BE2C (cell line): Measurements from ENCODE around the gene AKAP6.

Experiments
- DNase-seq: peaks from one replicate; pipeline ENCODE4 v3.0.0-alpha.2; 2020
- H3K27me3 ChIP-seq: fragments of 250-450 bp; sonication (Bioruptor Pico); 2 replicates; pipeline ENCODE4 v1.5.1; 2020; ENCODE audit warnings: mild to moderate bottlenecking
- H3K36me3 ChIP-seq: fragments of 250-450 bp; sonication (Bioruptor Pico); 2 replicates; pipeline ENCODE4 v1.5.1; 2020; ENCODE audit warnings: mild to moderate bottlenecking
- H3K4me1 ChIP-seq: fragments of 250-450 bp; sonication (Bioruptor Pico); 2 replicates; pipeline ENCODE4 v1.5.1; 2020
- H3K4me3 ChIP-seq: 2 replicates; pipeline ENCODE4 v1.5.1; 2011; ENCODE audit warnings: low read depth, low read length
- H3K9me3 ChIP-seq: fragments of 250-450 bp; sonication (Bioruptor Pico); 2 replicates; pipeline ENCODE4 v1.5.1; 2020
- TF ChIP-seq, protein P1 (sequence below): IDR thresholded peaks from 2 replicates; pipeline ENCODE4 v1.5.1; 2012; ENCODE audit warnings: mild to moderate bottlenecking, low read depth, low read length

AKAP6 gene

DNA sequence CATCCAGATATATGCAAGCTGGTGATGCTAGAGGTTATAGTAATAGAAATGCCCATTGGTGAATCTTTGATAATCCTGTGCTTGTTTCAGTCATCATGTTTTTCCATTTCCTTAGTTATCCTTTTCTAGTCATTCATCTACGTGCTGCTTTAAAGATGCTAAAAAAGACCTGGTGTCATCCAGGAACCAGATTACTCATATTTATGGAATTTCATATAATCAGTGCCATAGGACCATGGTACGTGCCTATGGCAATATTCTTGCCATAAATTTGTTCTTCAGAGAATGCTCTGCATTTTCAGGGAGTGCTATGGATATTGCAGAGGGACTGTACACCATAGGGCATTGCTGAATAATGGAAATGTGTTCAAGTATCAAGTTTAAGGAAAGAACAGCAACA, 267.3 kb downstream of the AKAP6 start:
- H3K4me3 ChIP-seq, result no peak overlapping the region
- DNase-seq, result no peak
- no peaks in the 10 kb centered on the region for H3K9me3 ChIP-seq
- no peaks in the 10 kb centered on the region for H3K27me3 ChIP-seq
- TF ChIP-seq, protein P1, sequence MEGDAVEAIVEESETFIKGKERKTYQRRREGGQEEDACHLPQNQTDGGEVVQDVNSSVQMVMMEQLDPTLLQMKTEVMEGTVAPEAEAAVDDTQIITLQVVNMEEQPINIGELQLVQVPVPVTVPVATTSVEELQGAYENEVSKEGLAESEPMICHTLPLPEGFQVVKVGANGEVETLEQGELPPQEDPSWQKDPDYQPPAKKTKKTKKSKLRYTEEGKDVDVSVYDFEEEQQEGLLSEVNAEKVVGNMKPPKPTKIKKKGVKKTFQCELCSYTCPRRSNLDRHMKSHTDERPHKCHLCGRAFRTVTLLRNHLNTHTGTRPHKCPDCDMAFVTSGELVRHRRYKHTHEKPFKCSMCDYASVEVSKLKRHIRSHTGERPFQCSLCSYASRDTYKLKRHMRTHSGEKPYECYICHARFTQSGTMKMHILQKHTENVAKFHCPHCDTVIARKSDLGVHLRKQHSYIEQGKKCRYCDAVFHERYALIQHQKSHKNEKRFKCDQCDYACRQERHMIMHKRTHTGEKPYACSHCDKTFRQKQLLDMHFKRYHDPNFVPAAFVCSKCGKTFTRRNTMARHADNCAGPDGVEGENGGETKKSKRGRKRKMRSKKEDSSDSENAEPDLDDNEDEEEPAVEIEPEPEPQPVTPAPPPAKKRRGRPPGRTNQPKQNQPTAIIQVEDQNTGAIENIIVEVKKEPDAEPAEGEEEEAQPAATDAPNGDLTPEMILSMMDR, result no peak
- peaks cover 9% of the 10 kb centered on the region for H3K4me1 ChIP-seq
- no peaks in the 10 kb centered on the region for H3K36me3 ChIP-seq

DNA sequence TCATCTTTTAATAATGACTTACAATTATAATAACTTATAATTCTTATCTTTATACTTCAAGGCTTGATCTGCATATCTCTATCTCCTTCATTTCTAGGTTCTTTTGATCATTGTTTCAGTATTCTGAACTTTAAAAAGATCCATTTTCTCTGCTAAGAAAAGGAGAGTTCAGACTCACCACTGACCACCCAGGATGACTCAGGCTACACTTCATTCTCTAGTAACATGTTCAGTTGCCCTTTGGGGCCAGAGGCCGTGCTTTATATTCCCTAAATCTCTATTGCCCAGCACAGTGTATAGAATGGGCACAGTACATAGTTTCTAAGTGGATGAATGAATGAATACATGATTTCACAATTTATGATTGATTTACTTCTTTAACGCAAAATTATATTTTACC, 268.7 kb downstream of the AKAP6 start:
- no peak for DNase-seq
- TF ChIP-seq, protein P1, result no peak
- H3K36me3 ChIP-seq, result no peaks in the 10 kb centered on the region
- H3K27me3 ChIP-seq, result no peaks in the 10 kb centered on the region
- no peak overlapping the region for H3K4me3 ChIP-seq
- no peaks in the 10 kb centered on the region for H3K9me3 ChIP-seq
- peaks cover 9% of the 10 kb centered on the region for H3K4me1 ChIP-seq

DNA sequence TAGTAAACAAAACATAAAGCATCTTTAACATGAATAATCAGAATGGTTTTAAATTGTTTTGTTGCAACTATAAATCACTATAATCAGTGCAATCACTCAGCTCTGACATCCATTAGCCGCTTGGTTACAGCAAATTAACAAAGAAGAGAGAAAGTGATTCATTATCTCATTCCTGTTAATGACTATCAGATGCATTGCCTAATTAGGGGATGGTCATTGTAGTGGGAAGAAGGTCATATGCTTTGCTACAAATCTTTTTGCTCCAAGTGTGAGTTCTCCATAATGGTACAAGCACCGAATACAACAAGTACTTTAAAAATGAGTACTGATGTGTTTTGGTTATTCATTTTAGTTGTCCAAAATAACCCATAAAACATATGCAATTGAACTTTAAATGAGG, 272.0 kb downstream of the AKAP6 start:
- H3K27me3 ChIP-seq, result no peaks in the 10 kb centered on the region
- H3K4me1 ChIP-seq, result peaks cover 9% of the 10 kb centered on the region
- no peaks in the 10 kb centered on the region for H3K36me3 ChIP-seq
- no peak for DNase-seq
- no peaks in the 10 kb centered on the region for H3K9me3 ChIP-seq
- TF ChIP-seq, protein P1, result no peak
- H3K4me3 ChIP-seq, result no peak overlapping the region

DNA sequence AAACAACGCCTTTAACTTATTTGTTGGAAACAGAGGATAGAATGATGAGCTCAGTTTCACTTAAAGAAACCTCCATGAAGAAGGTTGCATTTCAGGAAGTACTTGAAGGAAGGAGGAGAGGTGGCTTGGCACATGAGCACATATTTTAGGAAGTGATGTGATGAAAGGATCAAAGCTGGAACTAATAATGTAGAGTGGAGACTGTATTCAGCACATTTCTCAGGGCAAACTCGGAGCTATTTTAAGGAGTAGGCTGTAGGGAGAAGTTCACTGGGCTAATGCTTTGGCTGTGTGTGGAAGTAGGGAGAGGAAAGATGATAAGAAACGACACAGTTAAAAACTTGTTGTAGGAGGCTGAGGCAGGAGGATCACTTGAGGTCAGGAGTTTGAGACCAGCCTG, 272.8 kb downstream of the AKAP6 start:
- TF ChIP-seq, protein P1, result no peak
- no peak for DNase-seq
- H3K9me3 ChIP-seq, result no peaks in the 10 kb centered on the region

DNA sequence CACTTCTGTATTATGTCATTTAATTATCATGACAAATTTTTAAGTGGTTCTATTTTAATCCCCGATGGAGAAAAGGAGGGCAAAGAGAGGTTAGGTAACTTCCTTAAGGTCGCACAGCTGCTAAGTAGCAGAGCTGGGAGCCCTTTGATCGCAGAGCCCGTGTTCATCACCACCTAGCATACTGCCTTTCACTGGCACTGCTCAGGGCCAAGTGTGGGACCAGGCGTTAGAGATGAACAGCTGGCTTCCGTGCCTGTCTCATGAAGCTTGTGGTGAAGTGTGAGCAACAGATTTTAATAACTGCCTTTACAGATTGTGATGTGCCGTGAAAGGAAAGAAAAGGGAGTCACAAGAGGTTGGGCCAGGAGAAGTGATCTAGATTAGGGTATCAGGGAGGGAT, 273.6 kb downstream of the AKAP6 start:
- no peak for DNase-seq
- H3K36me3 ChIP-seq, result no peaks in the 10 kb centered on the region
- H3K4me3 ChIP-seq, result no peak overlapping the region
- TF ChIP-seq, protein P1, result no peak
- H3K4me1 ChIP-seq, result peaks cover 18% of the 10 kb centered on the region
- no peaks in the 10 kb centered on the region for H3K27me3 ChIP-seq
- no peaks in the 10 kb centered on the region for H3K9me3 ChIP-seq

More for the DNA sequence above, 272.8 kb downstream of the AKAP6 start:
- Histone ChIP-seq H3K4me3 (no peak overlapping the region), H3K4me1 (peaks cover 12% of the 10 kb centered on the region), H3K27me3 (no peaks in the 10 kb centered on the region), H3K36me3 (no peaks in the 10 kb centered on the region)

DNA sequence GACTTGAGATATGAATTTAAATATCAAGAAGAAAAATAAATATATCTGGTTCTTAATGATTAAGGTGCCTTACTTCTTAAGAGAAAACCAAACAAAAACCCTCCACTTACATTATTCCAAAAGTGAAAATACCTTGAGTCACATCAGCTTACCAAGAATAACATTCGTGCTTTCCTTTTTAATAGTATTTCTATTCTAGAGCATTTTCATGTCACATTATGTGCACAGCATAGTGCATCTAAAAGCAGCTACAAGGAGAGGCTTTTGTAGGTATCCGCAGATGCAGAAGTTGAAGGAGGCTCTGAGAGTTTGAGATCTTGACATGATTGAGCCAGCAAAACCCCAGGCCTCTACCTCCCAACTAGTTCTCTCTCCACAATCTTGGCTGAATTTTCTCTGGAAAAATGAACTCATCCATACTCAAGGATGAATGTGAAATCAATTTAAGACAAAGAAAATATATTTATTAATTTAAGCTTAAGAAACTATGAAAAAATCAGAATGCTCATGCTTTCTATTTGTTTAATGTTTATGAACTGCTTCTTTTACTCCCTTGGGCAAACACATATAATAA, 275.0 kb downstream of the AKAP6 start:
- Histone ChIP-seq H3K36me3 (no peaks in the 10 kb centered on the region), H3K9me3 (no peaks in the 10 kb centered on the region), H3K27me3 (no peaks in the 10 kb centered on the region), H3K4me1 (peaks cover 18% of the 10 kb centered on the region), H3K4me3 (no peak overlapping the region)
- TF ChIP-seq, protein P1, result no peak
- DNase-seq, result no peak
